ENCODE data around the gene NHERF2. TPM values are rescaled to one million over a fixed set of nuclear protein-coding genes. Genes with fewer than 3 reads are reported as not detected.

The NHERF2 gene
- 1 to 10 TPM; 1.1 to 1.4 TPM for total RNA-seq

DNA sequence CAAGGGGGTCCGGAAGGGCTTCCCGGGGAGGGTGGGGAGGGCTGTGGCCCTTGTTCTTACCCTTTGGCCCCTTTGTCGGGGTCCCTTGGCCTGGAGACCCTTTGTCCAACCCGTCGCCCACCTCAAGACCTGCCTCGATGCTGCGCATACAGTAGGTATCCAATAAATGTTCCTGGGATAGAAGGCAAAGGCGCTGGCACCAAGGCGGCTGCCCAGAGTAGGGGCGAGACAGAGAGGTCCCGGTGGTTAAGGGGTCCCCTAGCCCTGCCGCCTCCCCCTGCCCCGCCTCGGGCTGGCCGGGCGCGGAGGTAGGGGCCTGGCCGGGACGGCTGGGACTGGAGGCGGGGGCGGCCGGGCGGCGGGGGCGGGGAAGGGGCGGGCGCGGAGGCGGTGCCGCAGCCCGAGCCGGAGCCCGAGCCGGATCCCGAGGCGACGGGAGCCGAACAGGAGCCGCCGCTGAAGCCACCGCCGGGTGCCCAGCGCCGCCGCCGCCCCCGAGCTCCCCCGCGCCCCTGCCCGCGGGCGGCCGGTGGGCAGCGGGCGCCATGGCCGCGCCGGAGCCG is at the start of gene NHERF2:
TSS of gene NHERF2 (plus strand) at position 442 of the 563 bp plus-strand sequence. CDS start at position 546, 104 bp downstream.
- Mint-ChIP-seq H3K27ac (no peak within 1 kb of the TSS), H3K36me3 (no peaks in the 10 kb centered on the region), H3K4me1 (ENCODE audit: low read depth) (peaks cover 13% of the 10 kb centered on the region), H3K27me3 (peaks cover 16% of the 10 kb centered on the region), H3K4me3 (peak within 1 kb of the TSS; percentile 42), H3K9me3 (no peaks in the 10 kb centered on the region)
- no peak for DNase-seq
- intact Hi-C loops (cut with micrococcal nuclease): no loop called here
- POLR2A ChIA-PET: no interaction called here
- CTCF ChIA-PET: interaction anchor here (1.6 to 2.2 kb wide), 2 partner anchors 114 to 126 kb away, joined by 5 to 13 read pairs; no protein-coding TSS in a partner anchor

DNA sequence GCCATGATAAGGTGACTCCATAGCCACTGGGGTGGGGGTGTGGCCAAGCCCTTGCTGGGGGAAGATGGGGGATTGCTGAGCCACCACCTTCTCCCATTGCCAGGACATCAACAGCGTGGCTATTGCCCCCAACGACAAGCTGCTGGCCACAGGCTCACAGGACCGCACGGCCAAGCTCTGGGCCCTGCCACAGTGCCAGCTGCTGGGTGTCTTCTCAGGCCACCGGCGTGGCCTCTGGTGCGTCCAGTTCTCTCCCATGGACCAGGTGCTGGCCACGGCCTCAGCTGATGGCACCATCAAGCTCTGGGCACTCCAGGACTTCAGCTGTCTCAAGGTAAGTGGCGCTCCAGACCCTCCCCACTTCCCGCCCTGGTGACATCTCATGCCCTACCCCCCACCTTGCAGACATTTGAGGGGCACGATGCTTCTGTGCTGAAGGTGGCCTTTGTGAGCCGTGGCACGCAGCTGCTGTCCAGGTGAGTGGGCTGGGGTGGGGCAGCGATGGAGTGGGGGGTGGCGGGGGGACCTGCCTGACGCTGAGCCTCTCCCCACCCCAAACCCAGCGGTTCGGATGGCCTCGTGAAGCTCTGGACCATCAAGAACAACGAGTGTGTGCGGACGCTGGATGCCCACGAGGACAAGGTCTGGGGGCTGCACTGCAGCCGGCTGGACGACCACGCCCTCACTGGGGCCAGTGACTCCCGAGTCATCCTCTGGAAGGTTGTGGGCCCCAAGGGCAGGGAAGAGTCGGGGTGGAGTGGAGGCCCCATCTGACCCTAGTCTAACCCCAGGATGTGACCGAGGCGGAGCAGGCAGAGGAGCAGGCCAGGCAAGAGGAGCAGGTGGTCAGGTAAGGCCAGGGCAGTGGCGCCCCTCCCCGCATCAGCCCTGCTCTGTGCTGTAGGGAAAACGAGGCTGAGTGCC is 49.5 kb upstream of the NHERF2 start:
- CTCF ChIA-PET: interaction anchor here (1.2 kb wide), 1 partner anchor 11 kb away, joined by 3 read pairs; no protein-coding TSS in a partner anchor

DNA sequence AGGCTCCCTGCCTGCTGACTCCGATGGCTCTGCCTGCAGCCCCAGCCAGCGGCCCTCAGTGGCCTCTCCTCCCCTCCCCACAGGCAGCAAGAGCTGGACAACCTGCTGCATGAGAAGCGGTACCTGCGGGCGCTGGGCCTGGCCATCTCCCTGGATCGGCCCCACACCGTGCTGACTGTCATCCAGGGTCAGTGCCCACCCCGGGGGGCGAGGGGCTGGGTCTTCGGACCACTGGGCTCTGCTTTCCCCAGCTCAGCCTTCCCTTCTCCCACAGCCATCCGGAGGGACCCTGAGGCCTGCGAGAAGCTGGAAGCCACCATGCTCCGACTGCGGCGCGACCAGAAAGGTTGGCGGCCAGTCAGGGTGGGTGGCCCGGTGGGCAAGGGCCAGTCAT is 48.8 kb upstream of the NHERF2 start:
- Mint-ChIP-seq H3K36me3 (peaks cover 30% of the 10 kb centered on the region), H3K4me3 (no peak overlapping the region), H3K4me1 (ENCODE audit: low read depth) (peaks cover 5% of the 10 kb centered on the region), H3K27ac (no peak overlapping the region), H3K27me3 (peaks cover 21% of the 10 kb centered on the region), H3K9me3 (no peaks in the 10 kb centered on the region)
- ChIA-PET CTCF (interaction anchor here (1.2 kb wide), 1 partner anchor 10 kb away, joined by 3 read pairs; no protein-coding TSS in a partner anchor), POLR2A (no interaction called here)
- no peak for DNase-seq
- intact Hi-C loops (cut with micrococcal nuclease): no loop called here

More for the DNA sequence above, 49.5 kb upstream of the NHERF2 start:
- POLR2A ChIA-PET: interaction anchor here (1.8 kb wide), 1 partner anchor 13 kb away, joined by 9 read pairs; the partner anchor contains the start of gene RPS2
- DNase-seq: no peak
- Mint-ChIP-seq H3K4me1 (ENCODE audit: low read depth) (peaks cover 7% of the 10 kb centered on the region), H3K36me3 (peaks cover 32% of the 10 kb centered on the region), H3K27ac (no peak overlapping the region), H3K9me3 (no peaks in the 10 kb centered on the region), H3K4me3 (no peak overlapping the region), H3K27me3 (peaks cover 15% of the 10 kb centered on the region)
- intact Hi-C loops (cut with micrococcal nuclease): no loop called here

DNA sequence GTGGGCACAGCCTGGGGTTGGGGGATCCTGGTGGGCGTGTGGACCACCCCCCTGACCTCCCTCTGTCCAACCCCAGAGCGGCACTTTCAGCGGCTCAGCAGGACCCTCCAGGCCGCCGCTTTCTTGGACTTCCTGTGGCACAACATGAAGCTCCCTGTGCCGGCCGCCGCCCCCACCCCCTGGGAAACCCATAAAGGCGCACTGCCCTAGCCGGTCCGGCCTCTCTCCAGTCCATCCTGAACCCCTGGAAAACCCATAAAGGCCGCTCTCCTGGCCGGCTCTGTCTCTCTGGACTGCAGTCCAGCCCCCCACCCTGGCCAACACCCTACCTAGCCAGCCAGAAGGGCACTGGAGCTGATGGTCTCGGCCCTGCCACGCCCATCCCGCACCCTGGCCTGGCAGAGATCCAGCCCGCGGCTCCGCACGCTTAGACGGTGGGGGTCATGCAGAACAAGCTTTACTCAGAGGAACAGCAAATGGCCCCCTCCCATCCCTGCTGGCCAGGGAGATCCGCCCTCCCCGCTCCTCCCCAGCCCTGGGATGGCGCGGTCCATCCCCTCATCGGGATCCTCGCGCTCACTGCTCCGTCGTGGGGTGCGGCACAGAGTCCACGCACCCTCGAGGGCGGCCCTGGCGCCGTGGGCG is 48.1 kb upstream of the NHERF2 start:
- H3K4me1 Mint-ChIP-seq (ENCODE audit: low read depth): peaks cover 4% of the 10 kb centered on the region
- H3K27me3 Mint-ChIP-seq: peaks cover 26% of the 10 kb centered on the region
- peaks cover 29% of the 10 kb centered on the region for H3K36me3 Mint-ChIP-seq
- H3K27ac Mint-ChIP-seq: no peak overlapping the region
- intact Hi-C loops (cut with micrococcal nuclease): no loop called here
- no peaks in the 10 kb centered on the region for H3K9me3 Mint-ChIP-seq
- H3K4me3 Mint-ChIP-seq: no peak overlapping the region
- CTCF ChIA-PET: interaction anchor here (1.2 kb wide), 1 partner anchor 9 kb away, joined by 3 read pairs; no protein-coding TSS in a partner anchor
- POLR2A ChIA-PET: interaction anchor here (1.2 kb wide), 1 partner anchor 14 kb away, joined by 4 read pairs; the partner anchor contains the start of gene RPS2
- no peak for DNase-seq

DNA sequence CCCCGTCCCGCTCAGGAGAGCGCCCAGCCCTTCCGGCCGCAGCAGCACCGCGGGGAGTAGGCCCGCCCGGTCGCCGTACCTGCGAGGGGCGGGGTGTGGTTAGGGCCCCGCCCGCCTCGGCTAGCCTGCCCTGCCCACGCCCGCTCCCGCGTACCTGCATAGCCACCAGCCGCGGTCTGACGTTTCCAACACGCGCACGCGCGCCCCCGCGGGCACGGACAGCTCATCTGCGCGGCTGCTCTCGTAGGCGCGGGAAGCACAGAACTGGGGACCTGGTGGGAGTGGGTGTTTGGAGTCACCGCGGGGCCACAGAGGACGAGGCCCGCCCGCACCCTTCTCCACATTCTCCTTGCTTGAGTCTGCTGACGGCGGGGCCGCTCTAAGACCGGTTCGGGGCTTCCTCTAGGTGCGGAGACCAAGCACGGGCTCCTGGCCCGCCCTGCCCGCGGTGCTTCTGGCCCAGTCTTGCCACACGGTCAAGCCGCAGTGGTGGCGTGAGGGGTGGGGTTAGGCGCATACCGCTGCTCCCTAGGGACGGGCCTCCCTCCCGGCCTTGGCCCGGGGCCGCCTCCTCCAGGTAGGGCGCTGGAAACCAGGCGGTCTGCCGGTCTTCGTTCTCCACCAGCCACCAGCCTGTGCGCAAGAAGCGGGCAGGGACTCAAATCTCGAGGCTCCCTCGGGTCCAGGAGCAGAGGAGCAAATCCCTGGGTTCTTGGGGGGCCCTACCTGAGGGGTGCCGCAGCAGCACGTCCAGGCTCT is 47.3 kb upstream of the NHERF2 start:
- Mint-ChIP-seq H3K4me1 (ENCODE audit: low read depth) (peaks cover 4% of the 10 kb centered on the region), H3K27me3 (peaks cover 26% of the 10 kb centered on the region), H3K4me3 (no peak overlapping the region), H3K27ac (no peak overlapping the region), H3K9me3 (no peaks in the 10 kb centered on the region), H3K36me3 (peaks cover 29% of the 10 kb centered on the region)
- peak; percentile 51 for DNase-seq
- ChIA-PET CTCF (interaction anchor here (1.3 kb wide), 1 partner anchor 160 kb away, joined by 3 read pairs; no protein-coding TSS in a partner anchor), POLR2A (interaction anchor here (1.2 kb wide), 1 partner anchor 15 kb away, joined by 4 read pairs; the partner anchor contains the start of gene RPS2)
- intact Hi-C loops (cut with micrococcal nuclease): no loop called here

DNA sequence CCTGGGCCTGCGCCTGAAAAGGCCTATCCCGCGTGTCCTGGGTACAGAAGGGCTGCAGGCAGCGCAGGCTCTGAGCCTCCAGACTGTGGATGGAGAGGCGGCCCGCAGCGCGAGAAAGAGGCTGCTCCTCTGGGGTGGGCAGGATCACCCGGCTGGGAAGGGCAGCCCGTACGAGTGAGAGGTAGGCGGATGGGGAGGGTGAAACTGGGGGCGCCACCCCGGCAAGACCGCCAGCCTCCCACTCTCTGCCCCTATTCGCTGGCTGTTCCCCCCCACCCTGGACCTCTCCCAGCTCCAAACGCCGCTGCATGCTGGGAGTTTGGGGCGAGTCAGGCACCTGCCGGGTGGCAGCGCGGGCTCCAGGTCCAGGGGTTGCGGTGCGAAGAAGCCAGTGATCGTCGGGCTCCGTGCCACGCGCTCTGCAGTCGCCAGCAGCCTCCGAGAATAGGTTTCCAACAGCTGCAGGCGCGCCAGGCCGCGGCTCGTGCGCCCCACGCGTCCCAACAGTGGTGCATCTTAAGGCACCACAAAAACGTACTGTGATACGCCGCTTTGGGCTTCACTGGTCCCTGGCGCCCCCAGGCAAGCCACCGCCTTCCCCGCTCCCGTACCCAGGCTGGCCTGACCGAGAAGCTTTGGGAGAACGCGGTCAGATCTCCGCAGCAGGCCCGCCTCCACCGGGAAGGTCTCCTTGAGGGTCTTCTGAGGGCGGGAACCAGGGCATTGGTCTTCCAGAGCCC is 46.5 kb upstream of the NHERF2 start:
- Mint-ChIP-seq H3K4me3 (no peak overlapping the region), H3K27ac (no peak overlapping the region), H3K27me3 (peaks cover 26% of the 10 kb centered on the region), H3K4me1 (ENCODE audit: low read depth) (peaks cover 12% of the 10 kb centered on the region), H3K9me3 (no peaks in the 10 kb centered on the region), H3K36me3 (peaks cover 22% of the 10 kb centered on the region)
- POLR2A ChIA-PET: interaction anchor here (3.2 kb wide), 1 partner anchor 9 kb away, joined by 15 read pairs; the partner anchor contains the start of gene TBL3
- no peak for DNase-seq
- CTCF ChIA-PET: interaction anchor here (1.3 kb wide), 1 partner anchor 160 kb away, joined by 3 read pairs; no protein-coding TSS in a partner anchor
- intact Hi-C loops (cut with micrococcal nuclease): no loop called here

DNA sequence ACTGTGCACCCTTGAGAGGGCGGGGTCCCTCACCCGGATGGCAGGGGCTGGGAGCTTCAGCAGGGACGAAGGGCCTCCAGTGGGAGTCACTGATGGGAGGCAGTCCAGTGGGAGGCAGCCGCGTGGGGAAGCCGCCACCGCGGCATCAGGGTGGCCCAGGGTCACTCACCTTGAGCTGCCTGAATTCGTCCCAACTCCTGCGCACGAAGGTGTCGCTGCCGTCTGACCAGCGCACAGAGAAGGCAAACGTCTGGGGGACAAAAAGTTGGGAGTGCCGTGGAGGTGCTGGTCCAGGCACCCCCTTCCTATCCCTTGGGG is 46.0 kb upstream of the NHERF2 start:
- Mint-ChIP-seq H3K27ac (no peak overlapping the region), H3K9me3 (no peaks in the 10 kb centered on the region), H3K36me3 (peaks cover 19% of the 10 kb centered on the region), H3K27me3 (peaks cover 26% of the 10 kb centered on the region), H3K4me1 (ENCODE audit: low read depth) (peaks cover 15% of the 10 kb centered on the region), H3K4me3 (no peak overlapping the region)
- POLR2A ChIA-PET: interaction anchor here (2.4 to 3.2 kb wide), 2 partner anchors 9 to 20 kb away, joined by 7 to 15 read pairs; partner anchors contain the start of gene TBL3
- CTCF ChIA-PET: interaction anchor here (1.3 kb wide), 1 partner anchor 159 kb away, joined by 3 read pairs; no protein-coding TSS in a partner anchor
- no peak for DNase-seq
- intact Hi-C loops (cut with micrococcal nuclease): no loop called here

DNA sequence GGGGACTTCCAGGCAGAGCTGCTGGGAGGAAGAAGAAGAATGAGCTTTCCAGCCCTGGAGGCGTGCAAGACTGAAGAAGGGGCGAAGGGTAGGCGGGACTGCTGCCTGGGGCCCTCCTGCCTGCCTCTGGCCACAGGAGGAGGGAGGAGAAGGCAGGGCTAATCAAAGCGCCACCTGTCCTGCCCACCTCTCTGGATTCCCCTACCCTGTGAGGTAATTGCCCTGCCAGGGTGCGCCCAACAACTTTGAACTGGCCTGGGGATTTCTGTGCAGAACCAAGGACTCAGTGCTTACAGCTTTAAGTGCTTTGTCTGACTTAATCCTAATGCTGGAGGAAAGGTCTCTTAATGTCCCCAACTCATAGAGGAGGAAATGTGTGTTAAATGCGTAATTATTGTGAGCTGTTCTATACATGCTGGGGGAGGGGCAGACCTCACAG is 45.3 kb upstream of the NHERF2 start, which contains the start of gene NOXO1:
TSS of gene NOXO1 (minus strand) at position 72 of the 439 bp plus-strand sequence. CDS start 290 bp downstream, outside the sequence.
- no peaks in the 10 kb centered on the region for H3K9me3 Mint-ChIP-seq
- no peak within 1 kb of the TSS for H3K27ac Mint-ChIP-seq
- peaks cover 14% of the 10 kb centered on the region for H3K36me3 Mint-ChIP-seq
- intact Hi-C loops (cut with micrococcal nuclease): no loop called here
- H3K4me1 Mint-ChIP-seq (ENCODE audit: low read depth): peaks cover 15% of the 10 kb centered on the region
- ChIA-PET CTCF (interaction anchor here (2.0 kb wide), 1 partner anchor 23 kb away, joined by 13 read pairs; no protein-coding TSS in a partner anchor), POLR2A (interaction anchor here (0.7 to 3.2 kb wide), 4 partner anchors 10 to 21 kb away, joined by 4 to 15 read pairs (median 6); partner anchors contain the start of genes RPS2 and TBL3)
- no peak for DNase-seq
- no peak within 1 kb of the TSS for H3K4me3 Mint-ChIP-seq
- H3K27me3 Mint-ChIP-seq: peaks cover 26% of the 10 kb centered on the region

DNA sequence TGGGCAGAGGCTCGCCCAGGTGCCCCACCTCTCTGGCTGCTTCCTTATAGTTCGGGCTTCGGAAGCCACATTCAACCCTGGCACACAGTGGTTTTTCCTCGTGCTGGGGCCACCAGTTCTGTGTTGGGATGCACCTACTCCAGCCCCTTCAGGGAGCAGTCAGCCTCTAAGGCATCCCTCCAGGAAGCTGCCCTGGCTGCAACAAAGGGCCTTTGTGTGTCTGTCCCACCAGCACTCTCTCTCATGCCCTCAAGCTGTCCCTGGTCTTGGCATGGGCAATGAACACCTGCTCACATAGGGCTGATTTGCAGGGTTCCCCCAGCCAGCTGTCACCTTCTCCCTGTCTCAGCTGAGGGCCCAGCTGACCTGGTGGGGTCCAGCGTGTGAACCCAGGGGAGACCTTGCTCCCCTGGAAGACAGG is 44.7 kb upstream of the NHERF2 start:
- H3K36me3 Mint-ChIP-seq: peaks cover 13% of the 10 kb centered on the region
- peaks cover 15% of the 10 kb centered on the region for H3K4me1 Mint-ChIP-seq (ENCODE audit: low read depth)
- no peak overlapping the region for H3K4me3 Mint-ChIP-seq
- no peak for DNase-seq
- H3K9me3 Mint-ChIP-seq: no peaks in the 10 kb centered on the region
- no peak overlapping the region for H3K27ac Mint-ChIP-seq
- peaks cover 26% of the 10 kb centered on the region for H3K27me3 Mint-ChIP-seq
- POLR2A ChIA-PET: interaction anchor here (1.3 to 3.2 kb wide), 4 partner anchors 9 to 21 kb away, joined by 4 to 15 read pairs (median 6); partner anchors contain the start of genes RPS2 and TBL3
- CTCF ChIA-PET: interaction anchor here (2.0 kb wide), 1 partner anchor 22 kb away, joined by 13 read pairs; no protein-coding TSS in a partner anchor
- intact Hi-C loops (cut with micrococcal nuclease): no loop called here

DNA sequence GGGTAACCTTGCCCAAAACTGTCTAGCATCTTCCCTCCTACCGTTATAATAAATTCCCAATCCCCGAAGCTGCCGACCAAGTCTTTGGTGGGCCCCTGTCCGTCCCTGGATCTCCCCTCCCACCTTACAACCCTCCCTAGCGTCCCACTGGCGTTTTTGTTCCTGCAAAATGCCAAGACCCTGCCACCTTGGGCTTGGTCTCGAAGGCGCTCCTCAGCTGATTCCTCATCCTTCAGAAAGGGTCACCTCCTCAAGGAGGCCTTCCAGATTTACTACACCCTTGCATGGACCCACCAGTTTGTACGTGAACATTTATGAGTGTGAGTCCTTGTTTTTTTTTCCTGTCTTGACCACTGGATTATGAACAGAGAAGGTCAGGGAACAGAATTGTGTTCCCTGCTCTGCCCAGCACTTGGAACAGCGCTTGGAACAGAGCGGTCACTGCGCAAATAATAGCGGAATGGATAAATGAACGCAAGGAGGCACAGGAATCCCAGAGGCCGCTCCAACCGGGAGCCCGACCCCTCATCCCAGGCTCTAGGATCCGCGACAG is 43.6 kb upstream of the NHERF2 start:
- no peaks in the 10 kb centered on the region for H3K9me3 Mint-ChIP-seq
- peaks cover 15% of the 10 kb centered on the region for H3K4me1 Mint-ChIP-seq (ENCODE audit: low read depth)

More for the DNA sequence above, 43.6 kb upstream of the NHERF2 start:
- H3K27me3 Mint-ChIP-seq: peaks cover 26% of the 10 kb centered on the region
- no peak for DNase-seq
- peaks cover 10% of the 10 kb centered on the region for H3K36me3 Mint-ChIP-seq
- no peak overlapping the region for H3K27ac Mint-ChIP-seq
- H3K4me3 Mint-ChIP-seq: peak overlapping the region; percentile 81
- intact Hi-C loops (cut with micrococcal nuclease): no loop called here
- ChIA-PET POLR2A (interaction anchor here (0.7 to 3.6 kb wide), 6 partner anchors 8 to 156 kb away, joined by 3 to 22 read pairs (median 6); partner anchors contain the start of genes RPS2 and TBL3), CTCF (interaction anchor here (0.8 to 2.0 kb wide), 2 partner anchors 21 to 157 kb away, joined by 6 to 13 read pairs; no protein-coding TSS in a partner anchor)
